GM23338 (cell line): Measurements from ENCODE around the gene HMGN5. TPM values are rescaled to one million over a fixed set of nuclear protein-coding genes. Genes with fewer than 3 reads are reported as not detected.

Experiments
- ATAC-seq: fragments of 200-7000 bp; cut with Tn5 transposase; 3 replicates; pipeline ENCODE4 v1.9.1; 2020
- DNase-seq: peaks from one replicate; pipeline ENCODE4 v3.0.0-alpha.2; 2015; ENCODE audit warnings: low spot score
- H2AFZ ChIP-seq: fragments of 200-600 bp; sonication (generic); 2 replicates; pipeline ENCODE4 v1.8.0; 2016; ENCODE audit warnings: antibody characterized with exemption, mild to moderate bottlenecking, moderate library complexity
- H3F3A ChIP-seq: fragments of 200-600 bp; sonication (generic); replicated peaks from 2 replicates; pipeline ENCODE4 v1.8.0; 2017; ENCODE audit warnings: antibody characterized with exemption, mixed run types, low read depth
- H3K27ac ChIP-seq: fragments of 200-600 bp; sonication (generic); 2 replicates; pipeline ENCODE4 v1.6.1; 2016; ENCODE audit warnings: low read depth
- H3K27me3 ChIP-seq: fragments of 200-600 bp; sonication (generic); 2 replicates; pipeline ENCODE4 v1.8.0; 2016; ENCODE audit warnings: mild to moderate bottlenecking, mixed run types, moderate library complexity; ENCODE audit not compliant: insufficient read depth
- H3K36me3 ChIP-seq: fragments of 200-600 bp; sonication (generic); 2 replicates; pipeline ENCODE4 v1.8.0; 2016; ENCODE audit warnings: mild to moderate bottlenecking; ENCODE audit not compliant: insufficient read depth
- H3K4me1 ChIP-seq: fragments of 200-600 bp; sonication (generic); 2 replicates; pipeline ENCODE4 v1.8.0; 2016; ENCODE audit warnings: mild to moderate bottlenecking, moderate library complexity; ENCODE audit not compliant: insufficient read depth
- H3K4me2 ChIP-seq: fragments of 200-600 bp; sonication (generic); 2 replicates; pipeline ENCODE4 v1.7.1; 2017; ENCODE audit warnings: mixed run types
- H3K4me3 ChIP-seq: fragments of 200-600 bp; sonication (generic); 2 replicates; pipeline ENCODE4 v1.6.1; 2016; ENCODE audit warnings: mixed run types
- H3K79me2 ChIP-seq: fragments of 200-600 bp; sonication (generic); replicated peaks from 2 replicates; pipeline ENCODE4 v1.8.0; 2017; ENCODE audit warnings: mild to moderate bottlenecking; ENCODE audit not compliant: insufficient read depth
- H3K9me2 ChIP-seq: fragments of 200-600 bp; sonication (generic); 2 replicates; pipeline ENCODE4 v1.8.0; 2017; ENCODE audit not compliant: insufficient read depth
- H4K20me1 ChIP-seq: fragments of 200-600 bp; sonication (generic); replicated peaks from 2 replicates; pipeline ENCODE4 v1.8.0; 2017; ENCODE audit warnings: mild to moderate bottlenecking; ENCODE audit not compliant: insufficient read depth
- H3K27ac Mint-ChIP-seq: 2 replicates; pipeline ENCODE4 v1.8.0; 2020; ENCODE audit warnings: inconsistent platforms, mild to moderate bottlenecking, moderate library complexity, mixed read lengths
- H3K27me3 Mint-ChIP-seq: 3 replicates; pipeline ENCODE4 v1.8.0; 2022; ENCODE audit warnings: low read depth, mild to moderate bottlenecking, moderate library complexity, mixed read lengths, inconsistent platforms; ENCODE audit not compliant: insufficient read depth, poor library complexity
- H3K36me3 Mint-ChIP-seq: 3 replicates; pipeline ENCODE4 v1.8.0; 2021; ENCODE audit warnings: low read depth, mild to moderate bottlenecking, inconsistent platforms, moderate library complexity, mixed read lengths
- H3K4me1 Mint-ChIP-seq: 3 replicates; pipeline ENCODE4 v1.8.0; 2020; ENCODE audit warnings: mild to moderate bottlenecking, inconsistent platforms, mixed read lengths
- H3K4me3 Mint-ChIP-seq: 3 replicates; pipeline ENCODE4 v1.8.0; 2021; ENCODE audit warnings: moderate library complexity, mild to moderate bottlenecking, inconsistent platforms, mixed read lengths
- H3K9me3 Mint-ChIP-seq: 3 replicates; pipeline ENCODE4 v1.8.0; 2020; ENCODE audit warnings: moderate library complexity, mild to moderate bottlenecking, inconsistent platforms, mixed read lengths
- CREB1 ChIP-seq: fragments of 250-450 bp; sonication (Bioruptor Pico); IDR thresholded peaks from 2 replicates; pipeline ENCODE4 v1.5.0; 2020; ENCODE audit warnings: low read depth, mild to moderate bottlenecking, moderate library complexity
- CTCF ChIP-seq, 2 experiments: fragments of 200-600 bp in 1 of 2; sonication (generic) in 1 of 2; conservative IDR thresholded peaks; 2 replicates each; pipeline versions ENCODE4 v1.5.1 to v1.6.1; 2016 to 2017; ENCODE audit warnings: antibody characterized with exemption in 2 of 2, low read depth in 2 of 2, mild to moderate bottlenecking in 2 of 2, moderate library complexity in 1 of 2
- ETS1 ChIP-seq: IDR thresholded peaks from 2 replicates; pipeline ENCODE4 v1.6.1; 2016; ENCODE audit warnings: antibody characterized with exemption
- EZH2 ChIP-seq: fragments of 200-600 bp; sonication (generic); IDR thresholded peaks from one replicate; pipeline ENCODE4 v1.8.0; 2017; ENCODE audit warnings: antibody characterized with exemption, mild to moderate bottlenecking, low read depth; ENCODE audit not compliant: unreplicated experiment
- EZH2phosphoT487 ChIP-seq: fragments of 200-600 bp; sonication (generic); IDR thresholded peaks from one replicate; pipeline ENCODE4 v1.8.1; 2018; ENCODE audit warnings: antibody characterized with exemption; ENCODE audit not compliant: unreplicated experiment
- JUNB ChIP-seq: IDR thresholded peaks from one replicate; pipeline ENCODE4 v1.6.1; 2016; ENCODE audit warnings: antibody characterized with exemption; ENCODE audit not compliant: unreplicated experiment
- NANOG ChIP-seq: IDR thresholded peaks from 2 replicates; pipeline ENCODE4 v1.6.1; 2016; ENCODE audit warnings: antibody characterized with exemption, borderline replicate concordance
- POLR2AphosphoS5 ChIP-seq: IDR thresholded peaks from 2 replicates; pipeline ENCODE4 v1.6.1; 2016; ENCODE audit warnings: antibody characterized with exemption, low read depth
- REST ChIP-seq: IDR thresholded peaks from one replicate; pipeline ENCODE4 v1.6.1; 2018; ENCODE audit warnings: antibody characterized with exemption; ENCODE audit not compliant: unreplicated experiment
- STAT1 ChIP-seq: IDR thresholded peaks from one replicate; pipeline ENCODE4 v1.6.1; 2016; ENCODE audit warnings: antibody characterized with exemption; ENCODE audit not compliant: unreplicated experiment
- ZNF114 ChIP-seq: fragments of 250-450 bp; sonication (Bioruptor Pico); IDR thresholded peaks from 2 replicates; pipeline ENCODE4 v1.5.0; 2020; ENCODE audit warnings: mild to moderate bottlenecking, moderate library complexity
- ZNF331 ChIP-seq: fragments of 250-450 bp; sonication (Bioruptor Pico); IDR thresholded peaks from 2 replicates; pipeline ENCODE4 v1.5.0; 2020; ENCODE audit warnings: low read depth, mild to moderate bottlenecking, moderate library complexity
- ZNF462 ChIP-seq: fragments of 250-450 bp; sonication (Bioruptor Pico); IDR thresholded peaks from 2 replicates; pipeline ENCODE4 v1.5.0; 2020; ENCODE audit warnings: mild to moderate bottlenecking, moderate library complexity
- polyA plus RNA-seq: library from polyadenylated mRNA; unstranded; fragments of >200 nt; fragmentation: Nextera tagmentation; extraction: Ambion mirVana; gene quantifications from 2 replicates; pipeline ENCODE4 v1.2.1, GENCODE V29; 2016
- total RNA-seq: library from RNA; depleted of rRNA; stranded (reverse); fragments of >200 nt; shearing (Covaris generic); gene quantifications from 2 replicates; pipeline ENCODE4 v1.2.3, GENCODE V29; 2014

HMGN5 gene
- total and polyA plus RNA-seq, 2 experiments from 2014 or later, result 5.2 to 155 TPM

GRCh38 chrX:81114757-81115156 lies 87.0 kb downstream of the HMGN5 start:
- Histone ChIP-seq H3K36me3 (no peaks in the 10 kb centered on the region), H3K27me3 (no peaks in the 10 kb centered on the region), H3F3A (no peaks in the 10 kb centered on the region), H3K79me2 (peaks cover 4% of the 10 kb centered on the region), H3K27ac (no peak overlapping the region), H4K20me1 (no peaks in the 10 kb centered on the region), H3K9me2 (no peaks in the 10 kb centered on the region), H3K4me1 (no peaks in the 10 kb centered on the region), H2AFZ (no peak overlapping the region), H3K4me3 (no peak overlapping the region), H3K4me2 (no peak overlapping the region)
- no peaks in the 10 kb centered on the region for H3K27me3 Mint-ChIP-seq
- DNase-seq (no peak), ATAC-seq (no peak)
- TF ChIP-seq CTCF (conservative IDR thresholded peaks at IDR 0.05; ENCODE audit: low read depth in 2 of 2) (no peak), CREB1 (CRISPR knock-in tag) (no peak), JUNB (no peak), ETS1 (no peak), EZH2 (no peak), STAT1 (no peak), ZNF331 (CRISPR knock-in tag) (no peak), REST (no peak), EZH2phosphoT487 (no peak), ZNF114 (CRISPR knock-in tag) (no peak), ZNF462 (CRISPR knock-in tag) (no peak), NANOG (no peak), POLR2AphosphoS5 (no peak)
- H3K9me3 Mint-ChIP-seq, result no peaks in the 10 kb centered on the region
- no peak overlapping the region for H3K27ac Mint-ChIP-seq
- peaks cover 8% of the 10 kb centered on the region; the same call in 2 of the 3 replicates for H3K36me3 Mint-ChIP-seq
- H3K4me3 Mint-ChIP-seq, result no peak overlapping the region
- H3K4me1 Mint-ChIP-seq, result peaks cover 2% of the 10 kb centered on the region; the same call in 2 of the 3 replicates
